H1 (cell line): ENCODE measurements around the gene RRP1. TPM values are rescaled to one million over a fixed set of nuclear protein-coding genes. Genes with fewer than 3 reads are reported as not detected.

Source experiments
- CTCF ChIA-PET: fragments of 300-600 bp; sonication (Branson Sonifier 250); formaldehyde crosslinking; loops from one replicate; lab custom pipeline; 2021; ENCODE audit not compliant: partially characterized antibody; lab: Charles Lee
- POLR2A ChIA-PET: fragments of 300-600 bp; sonication (Branson Sonifier 250); formaldehyde crosslinking; loops from one replicate; lab custom pipeline; 2021; ENCODE audit warnings: inconsistent platforms; ENCODE audit not compliant: partially characterized antibody; lab: Charles Lee
- DNase-seq, 2 experiments: peaks; one replicate each; pipeline versions ENCODE4 v3.0.0 to v3.0.0-alpha.2; 2010 to 2022; ENCODE audit warnings: low spot score in 2 of 2, low read depth in 1 of 2, mixed read lengths in 1 of 2
- FAIRE-seq: peaks from 2 replicates; lab custom pipeline; 2011; peaks lifted over from hg19 to GRCh38; lab: Jason Lieb, UNC
- H2AFZ ChIP-seq: 2 replicates; pipeline ENCODE4 v1.8.1; 2012; ENCODE audit warnings: low read length, inconsistent platforms
- H2AK5ac ChIP-seq: 2 replicates; pipeline ENCODE4 v1.6.1; 2013; ENCODE audit warnings: low read depth, low read length
- H2BK120ac ChIP-seq: replicated peaks from 2 replicates; pipeline ENCODE3; 2013; ENCODE audit warnings: low read depth, low read length, inconsistent platforms
- H2BK12ac ChIP-seq: 2 replicates; pipeline ENCODE4 v1.6.1; 2013; ENCODE audit warnings: low read depth, low read length
- H2BK15ac ChIP-seq: 2 replicates; pipeline ENCODE4 v1.6.1; 2013; ENCODE audit warnings: low read length
- H2BK20ac ChIP-seq: 2 replicates; pipeline ENCODE4 v1.6.1; 2013; ENCODE audit warnings: low read length
- H2BK5ac ChIP-seq: 2 replicates; pipeline ENCODE4 v1.6.1; 2013; ENCODE audit warnings: low read depth, low read length
- H3K14ac ChIP-seq: 2 replicates; pipeline ENCODE4 v1.6.1; 2013; ENCODE audit warnings: inconsistent platforms; ENCODE audit not compliant: insufficient read length
- H3K18ac ChIP-seq: 2 replicates; pipeline ENCODE4 v1.6.1; 2013; ENCODE audit warnings: low read length; ENCODE audit errors: extremely low read depth
- H3K23ac ChIP-seq: 2 replicates; pipeline ENCODE4 v1.6.1; 2013; ENCODE audit warnings: inconsistent platforms; ENCODE audit not compliant: insufficient read length
- H3K23me2 ChIP-seq: 2 replicates; pipeline ENCODE4 v1.6.1; 2013; ENCODE audit warnings: low read depth, low read length
- H3K27ac ChIP-seq: 2 replicates; pipeline ENCODE4 v1.6.1; 2011; ENCODE audit warnings: low read depth, low read length, inconsistent platforms
- H3K27me3 ChIP-seq, 4 experiments: replicated peaks in 1 of 4; 1 replicate in 1 of 4; 2 replicates in 3 of 4; pipeline versions ENCODE4 v1.6.1 to v1.8.1; 2011 to 2013; ENCODE audit warnings: low read length in 3 of 4, mild to moderate bottlenecking in 3 of 4, inconsistent platforms in 2 of 4, mixed read lengths in 2 of 4, moderate library complexity in 1 of 4; ENCODE audit not compliant: control insufficient read depth in 3 of 4, insufficient read depth in 3 of 4; ENCODE audit errors: extremely low read depth in 1 of 4
- H3K36me3 ChIP-seq, 4 experiments: 2 replicates each; pipeline versions ENCODE4 v1.6.1 to v1.8.1; 2011 to 2013; ENCODE audit warnings: mild to moderate bottlenecking in 4 of 4, low read length in 3 of 4, moderate library complexity in 2 of 4, control low read depth in 1 of 4, inconsistent platforms in 1 of 4; ENCODE audit not compliant: insufficient read depth in 4 of 4, control insufficient read depth in 2 of 4
- H3K4ac ChIP-seq: replicated peaks from 2 replicates; pipeline ENCODE3; 2013; ENCODE audit warnings: low read length, low read depth, mixed read lengths, inconsistent platforms; ENCODE audit not compliant: insufficient read length
- H3K4me1 ChIP-seq, 4 experiments: replicated peaks in 1 of 4; 1 replicate in 1 of 4; 2 replicates in 3 of 4; pipeline versions ENCODE4 v1.6.1 to v1.8.1; 2011 to 2013; ENCODE audit warnings: low read length in 3 of 4, inconsistent platforms in 2 of 4, mixed read lengths in 1 of 4; ENCODE audit not compliant: insufficient read depth in 4 of 4, control insufficient read depth in 3 of 4
- H3K4me2 ChIP-seq, 2 experiments: 2 replicates each; pipeline versions ENCODE4 v1.6.1 to v1.8.1; 2011 to 2013; ENCODE audit warnings: low read depth in 2 of 2, low read length in 2 of 2, control low read depth in 1 of 2, inconsistent platforms in 1 of 2, mild to moderate bottlenecking in 1 of 2; ENCODE audit not compliant: insufficient read depth in 1 of 2
- H3K4me3 ChIP-seq, 4 experiments: fragments of 200-600, 300-600 bp in 1 of 4; sonication (generic), shearing (Covaris generic), sonication (Bioruptor Twin) in 1 of 4; 2 replicates each; pipeline versions ENCODE4 v1.5.1 to v1.8.1; 2011 to 2016; ENCODE audit warnings: low read length in 4 of 4, low read depth in 3 of 4, control low read depth in 2 of 4, inconsistent platforms in 2 of 4, mild to moderate bottlenecking in 2 of 4, mixed read lengths in 1 of 4, moderate library complexity in 1 of 4; ENCODE audit not compliant: insufficient read depth in 2 of 4; ENCODE audit errors: extremely low read depth in 1 of 4
- H3K56ac ChIP-seq: replicated peaks from 2 replicates; pipeline ENCODE3; 2013; ENCODE audit warnings: low read depth, mild to moderate bottlenecking, mixed read lengths, low read length, inconsistent platforms; ENCODE audit not compliant: insufficient read length
- H3K79me1 ChIP-seq: 2 replicates; pipeline ENCODE4 v1.6.1; 2013; ENCODE audit warnings: low read depth, low read length, control low read depth
- H3K79me2 ChIP-seq, 2 experiments: 2 replicates each; pipeline versions ENCODE4 v1.6.1 to v1.8.1; 2012 to 2013; ENCODE audit warnings: low read length in 2 of 2, mild to moderate bottlenecking in 2 of 2, inconsistent platforms in 1 of 2; ENCODE audit not compliant: insufficient read depth in 2 of 2, control insufficient read depth in 1 of 2
- H3K9ac ChIP-seq, 4 experiments: replicated peaks in 1 of 4; 1 replicate in 1 of 4; 2 replicates in 3 of 4; pipeline versions ENCODE4 v1.6.1 to v1.8.1; 2011 to 2013; ENCODE audit warnings: low read depth in 3 of 4, low read length in 3 of 4, control low read depth in 2 of 4, mild to moderate bottlenecking in 2 of 4, moderate library complexity in 2 of 4, inconsistent platforms in 1 of 4; ENCODE audit errors: extremely low read depth in 1 of 4
- H3K9me3 ChIP-seq, 2 experiments: 2 replicates each; pipeline versions ENCODE4 v1.6.1 to v1.8.1; 2012 to 2013; ENCODE audit warnings: mild to moderate bottlenecking in 2 of 2, moderate library complexity in 2 of 2, control low read depth in 1 of 2, inconsistent platforms in 1 of 2, low read depth in 1 of 2, low read length in 1 of 2, mixed read lengths in 1 of 2; ENCODE audit not compliant: insufficient read depth in 2 of 2
- H4K20me1 ChIP-seq, 2 experiments: replicated peaks in 1 of 2; 2 replicates each; pipeline versions ENCODE3 to v1.8.1; 2011 to 2013; ENCODE audit warnings: inconsistent platforms in 2 of 2, low read length in 2 of 2, mild to moderate bottlenecking in 1 of 2; ENCODE audit not compliant: insufficient read depth in 2 of 2, control insufficient read depth in 1 of 2
- H4K5ac ChIP-seq: 2 replicates; pipeline ENCODE4 v1.6.1; 2013; ENCODE audit warnings: low read length, low read depth, mixed read lengths, inconsistent platforms; ENCODE audit not compliant: insufficient read length
- H4K8ac ChIP-seq: 2 replicates; pipeline ENCODE4 v1.8.0; 2013; ENCODE audit warnings: mild to moderate bottlenecking, moderate library complexity, low read length, inconsistent platforms; ENCODE audit not compliant: insufficient read depth; ENCODE audit errors: extremely low read depth
- H4K91ac ChIP-seq: replicated peaks from 2 replicates; pipeline ENCODE3; 2013; ENCODE audit warnings: low read length, mixed read lengths, inconsistent platforms; ENCODE audit not compliant: insufficient read length
- BRCA1 ChIP-seq: IDR thresholded peaks from 2 replicates; pipeline ENCODE4 v1.6.1; 2012; ENCODE audit warnings: low read depth, low read length, improper control_type of control experiment
- CHD2 ChIP-seq: IDR thresholded peaks from 2 replicates; pipeline ENCODE4 v1.6.1; 2012; ENCODE audit warnings: low read length, improper control_type of control experiment
- CTBP2 ChIP-seq: IDR thresholded peaks from 2 replicates; pipeline ENCODE4 v1.7.0; 2011; ENCODE audit warnings: borderline replicate concordance, mild to moderate bottlenecking, moderate library complexity, mixed read lengths, low read length; ENCODE audit not compliant: insufficient read depth, insufficient read length
- GABPA ChIP-seq: IDR thresholded peaks from 2 replicates; pipeline ENCODE4 v1.6.1; 2011; ENCODE audit warnings: mild to moderate bottlenecking, low read length, moderate library complexity, borderline replicate concordance; ENCODE audit not compliant: insufficient read depth
- KDM4A ChIP-seq: IDR thresholded peaks from one replicate; pipeline ENCODE4 v1.7.1; 2012; ENCODE audit warnings: low read depth, mild to moderate bottlenecking, moderate library complexity, low read length, inconsistent platforms; ENCODE audit not compliant: severe bottlenecking
- MAFK ChIP-seq: IDR thresholded peaks from 2 replicates; pipeline ENCODE4 v1.6.1; 2012; ENCODE audit warnings: low read depth, mild to moderate bottlenecking, improper control_type of control experiment, low read length
- RAD21 ChIP-seq, 2 experiments: IDR thresholded peaks in 1 of 2; conservative IDR thresholded peaks in 1 of 2; 2 replicates each; pipeline ENCODE4 v1.6.1; 2011; ENCODE audit warnings: low read depth in 2 of 2, low read length in 2 of 2, improper control_type of control experiment in 1 of 2, inconsistent platforms in 1 of 2, mild to moderate bottlenecking in 1 of 2, moderate library complexity in 1 of 2
- SIX5 ChIP-seq: IDR thresholded peaks from 2 replicates; pipeline ENCODE4 v1.6.1; 2011; ENCODE audit warnings: mild to moderate bottlenecking, low read depth, low read length
- SP1 ChIP-seq: IDR thresholded peaks from 2 replicates; pipeline ENCODE4 v1.6.1; 2011; ENCODE audit warnings: low read depth, low read length
- SRF ChIP-seq: IDR thresholded peaks from 2 replicates; pipeline ENCODE4 v1.6.1; 2011; ENCODE audit warnings: mild to moderate bottlenecking, low read depth, low read length, moderate library complexity
- TAF7 ChIP-seq: optimal IDR thresholded peaks from 2 replicates; pipeline ENCODE3; 2011; ENCODE audit warnings: low read depth, mild to moderate bottlenecking, inconsistent platforms, low read length, moderate library complexity, borderline replicate concordance
- WGBS, 2 experiments: shearing (Covaris generic) in 1 of 2; methylation state at CpG; one replicate each; pipeline versions ENCODE4 v1.1.6 to v1.1.7; 2013 to 2015; ENCODE audit warnings: low lambda C conversion rate in 2 of 2, mixed read lengths in 2 of 2, inconsistent platforms in 1 of 2, low coverage in 1 of 2, missing lambda C conversion rate in 1 of 2; ENCODE audit not compliant: insufficient replicate concordance in 2 of 2, insufficient coverage in 1 of 2, insufficient read length in 1 of 2; ENCODE audit errors: extremely low coverage in 1 of 2, missing lambda C conversion rate in 1 of 2; 5-methylcytosine and 5-hydroxymethylcytosine counted together
- polyA plus RNA-seq, 7 experiments: library from polyadenylated mRNA; depleted of rRNA in 3 of 7; stranded (reverse) in 5 of 7; unstranded in 2 of 7; fragments of >200 nt in 5 of 7; fragments of 200-250 nt in 2 of 7; gene quantifications; 1 replicate in 5 of 7; 2 replicates in 1 of 7; 4 replicates in 1 of 7; pipeline versions ENCODE4 v1.2.1 to v1.2.3, GENCODE V29; 2011 to 2013; ENCODE audit warnings: missing spikeins in 2 of 7, mixed read lengths in 2 of 7
- total RNA-seq: library from RNA; stranded (reverse); fragmentation: NEBNext Ultra II Directional; extraction: Animal tissue kit (Norgen Biotek cat#: 25700); gene quantifications from 2 replicates; pipeline ENCODE4 v1.2.1, GENCODE V29; 2021

The RRP1 gene
- total and polyA plus RNA-seq, 2 of the 8 experiments (the other 6 are each of a cell fraction or from before 2014, with no cell fraction given) = 11.6 to 55.2 TPM

- WGBS, 2 experiments = 89% methylated on average over 13 of the region's 13 CpGs; no CpG with 5 or more reads in 1 of the 2 experiments
- Histone ChIP-seq H2AK5ac (no peak overlapping the region), H4K5ac (no peak overlapping the region), H3K23me2 (no peaks in the 10 kb centered on the region; the same call in 1 of the 2 replicates), H3K4me1 (no peaks in the 10 kb centered on the region), H2BK5ac (no peak overlapping the region), H3K23ac (no peak overlapping the region), H3K36me3 (no peaks in the 10 kb centered on the region), H3K4ac (no peak overlapping the region), H4K20me1 (no peaks in the 10 kb centered on the region), H3K18ac (no peak overlapping the region), H2BK20ac (no peak overlapping the region), H4K91ac (no peak overlapping the region)
- FAIRE-seq = no peak
- TF ChIP-seq KDM4A = no peak
- TF ChIP-seq SIX5 = no peak
- TF ChIP-seq BRCA1 = no peak
- TF ChIP-seq RAD21 (IDR thresholded peaks at IDR 0.05 in 1 of 2, conservative IDR thresholded peaks at IDR 0.05 in 1 of 2; ENCODE audit: low read depth in 2 of 2, low read length in 2 of 2) = no peak
- no peak for TF ChIP-seq SRF
- TF ChIP-seq TAF7 = no peak
- TF ChIP-seq SP1 = no peak
- TF ChIP-seq GABPA = no peak
- TF ChIP-seq CTBP2 = no peak
- TF ChIP-seq CHD2 = no peak
- no peak for TF ChIP-seq MAFK
- TF ChIP-seq, all 59 proteins: peak for 0
- Histone ChIP-seq H3K4me2 (no peak overlapping the region), H2AFZ (0 out of 2 replicates have a peak overlapping the region, but pooled peaks have one; percentile 45), H2BK15ac (no peak overlapping the region), H2BK12ac (no peak overlapping the region), H3K27me3 (no peaks in the 10 kb centered on the region), H3K9me3 (no peaks in the 10 kb centered on the region; a peak in 1 of 4 replicates), H3K27ac (no peak overlapping the region), H3K14ac (no peak overlapping the region), H3K79me1 (no peaks in the 10 kb centered on the region), H3K4me3 (no peak overlapping the region), H3K79me2 (no peaks in the 10 kb centered on the region), H2BK120ac (no peak overlapping the region), H3K9ac (no peak overlapping the region), H4K8ac (no peak overlapping the region), H3K56ac (no peak overlapping the region)
- ChIA-PET CTCF (interaction anchor here (0.9 to 10.4 kb wide), 10 partner anchors 10 to 109 kb away, joined by 3 to 73 read pairs (median 4); no protein-coding TSS in a partner anchor), POLR2A (no interaction called here)
- no peak for DNase-seq
Observed at GRCh38 chr21:43845386-43845785, 56.0 kb downstream of the RRP1 start.
